ENCODE data around the gene SETD1A. TPM values are rescaled to one million over a fixed set of nuclear protein-coding genes. Genes with fewer than 3 reads are reported as not detected.

SETD1A gene
- total and polyA plus RNA-seq, 5 donors: 9.6 to 11.6 (median 10.2) TPM

DNA sequence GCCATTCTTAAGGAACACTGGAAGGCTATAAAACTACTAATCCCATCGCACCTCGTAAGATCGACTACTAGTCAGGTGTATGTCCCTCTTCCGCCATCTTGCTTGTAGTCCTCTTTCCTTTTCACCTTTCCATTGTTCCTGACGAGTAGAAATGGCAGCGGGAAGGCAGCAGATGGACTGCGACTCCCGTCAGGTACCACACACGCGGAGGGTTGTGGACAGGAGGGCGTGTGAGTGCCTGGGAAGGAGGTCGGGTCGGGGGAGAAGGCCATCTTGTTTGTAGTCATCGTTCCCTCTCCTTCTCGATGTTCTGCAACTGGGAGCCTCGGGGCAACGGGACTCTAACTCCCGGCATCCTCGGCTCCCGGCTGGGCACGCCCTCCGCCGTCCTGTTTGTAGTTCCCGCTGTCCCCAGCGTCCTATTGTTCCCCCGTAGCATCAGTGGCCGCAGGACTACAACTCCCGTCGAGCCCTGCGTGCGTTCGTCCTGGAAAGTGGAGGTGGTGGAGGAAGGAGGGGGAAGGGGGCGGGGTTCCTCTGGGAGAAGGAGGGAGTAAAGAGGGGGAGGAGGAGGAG lies 34.5 kb upstream of the SETD1A start:
- intact Hi-C loops (cut with DNase I): loop anchor here in 2 of 4 donors (5.0 to 10.0 kb wide), 2 partner anchors 78 to 81 kb away; no protein-coding TSS in a partner anchor
- Histone ChIP-seq H3K9me3 (ENCODE audit: control insufficient read depth, low read length) (no peaks in the 10 kb centered on the region), H3K27ac (ENCODE audit: low read length) (peak overlapping the region; percentile 94), H3K4me1 (ENCODE audit: control insufficient read depth, insufficient read depth, low read length) (no peaks in the 10 kb centered on the region), H3K4me3 (ENCODE audit: low read length) (peak overlapping the region; percentile 95), H3K27me3 (ENCODE audit: control insufficient read depth, insufficient read depth) (no peaks in the 10 kb centered on the region)
- WGBS: under 1% methylated on average over 32 of the region's 33 CpGs
- DNase-seq (peak; percentile 100), ATAC-seq (peak; percentile 88 to 89)

DNA sequence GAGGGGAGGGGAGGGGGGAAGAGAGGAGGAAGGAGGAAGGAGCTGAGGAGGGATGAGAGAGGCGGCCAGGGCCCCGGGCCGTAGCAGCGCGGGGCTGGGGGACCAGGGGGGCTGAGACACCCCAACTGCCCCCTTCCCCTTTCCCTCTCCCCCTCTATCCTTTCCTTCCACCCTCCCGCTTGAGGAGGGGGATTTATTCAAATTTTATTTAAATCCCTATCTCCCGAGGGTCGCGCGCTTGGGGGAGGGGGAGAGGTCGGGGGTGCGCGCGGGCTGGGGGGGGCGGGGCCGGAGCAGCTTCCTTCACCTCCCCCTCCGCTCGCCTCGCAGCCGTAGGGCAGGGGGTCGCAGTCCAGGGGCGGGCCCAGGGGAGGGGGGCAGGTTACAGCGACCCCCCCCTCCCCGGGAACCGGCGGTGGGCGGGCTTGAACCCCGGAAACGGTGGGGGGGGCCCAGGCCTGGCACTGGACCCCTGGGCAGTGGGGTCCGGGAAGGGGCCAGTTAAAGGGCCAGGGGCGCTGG lies 33.9 kb upstream of the SETD1A start, which contains the start of gene FBXL19:
Gene FBXL19 (plus strand): TSS at position 19 of the 522 bp plus-strand sequence. CDS start 2,183 bp downstream, outside the sequence.
- peak in 1 of 2 donors; percentile 0 for ATAC-seq
- peak within 1 kb of the TSS; percentile 94 for H3K27ac ChIP-seq (ENCODE audit: low read length)
- intact Hi-C loops (cut with DNase I): loop anchor here in 2 of 4 donors (5.0 to 10.0 kb wide), 2 partner anchors 79 to 81 kb away; no protein-coding TSS in a partner anchor

DNA sequence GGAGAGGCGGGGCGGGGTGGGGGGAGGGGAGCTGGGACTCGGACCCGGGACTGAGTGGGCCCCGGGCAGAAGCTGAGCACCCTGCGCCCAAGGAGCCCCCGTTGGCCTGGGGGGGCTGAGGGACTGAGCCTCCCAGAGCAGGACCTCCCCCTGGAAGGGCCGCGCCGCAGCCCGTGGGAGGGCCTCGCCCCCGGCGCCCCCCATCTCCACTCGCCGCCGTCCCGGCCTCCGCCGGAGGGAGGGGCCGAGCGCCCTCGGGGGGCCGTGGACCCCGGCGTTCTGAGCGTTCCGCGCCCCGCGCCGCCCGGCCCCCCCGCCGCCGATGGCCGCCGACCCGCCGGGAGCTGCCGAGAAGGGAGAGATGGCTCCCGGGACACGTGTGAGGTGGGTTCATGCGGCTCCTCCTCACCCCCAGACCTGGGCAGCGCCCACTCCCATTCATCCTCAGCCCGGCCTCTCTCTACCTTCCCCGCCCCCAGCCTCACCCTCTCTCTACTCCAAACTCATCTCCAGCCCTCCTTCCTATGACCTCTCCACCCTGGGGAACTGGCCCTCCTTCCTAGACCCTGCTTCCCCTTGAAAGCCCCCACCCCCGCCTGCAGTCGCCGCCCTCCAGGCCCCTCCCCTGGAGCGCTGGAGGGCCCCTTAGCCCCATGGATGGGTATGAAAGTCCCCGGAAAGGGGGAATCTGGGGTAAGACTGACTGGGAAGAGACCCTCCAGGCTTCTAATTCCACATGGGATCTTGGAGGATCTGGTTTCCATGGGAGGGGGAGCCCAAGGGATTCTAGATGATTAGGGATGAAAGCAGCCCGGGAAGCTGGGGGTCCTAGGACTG lies 33.3 kb upstream of the SETD1A start:
- DNase-seq (peak in 2 of 3 donors; percentile 75 to 84), ATAC-seq (no peak)
- WGBS: 3% methylated on average over 50 of the region's 53 CpGs
- intact Hi-C loops (cut with DNase I): loop anchor here in 2 of 4 donors (5.0 to 10.0 kb wide), 2 partner anchors 79 to 82 kb away; no protein-coding TSS in a partner anchor
- Histone ChIP-seq H3K27me3 (ENCODE audit: control insufficient read depth, insufficient read depth) (no peaks in the 10 kb centered on the region), H3K4me3 (ENCODE audit: low read length) (peak overlapping the region; percentile 95), H3K4me1 (ENCODE audit: control insufficient read depth, insufficient read depth, low read length) (no peaks in the 10 kb centered on the region), H3K27ac (ENCODE audit: low read length) (peak overlapping the region; percentile 16), H3K9me3 (ENCODE audit: control insufficient read depth, low read length) (no peaks in the 10 kb centered on the region)

More for the DNA sequence above, 33.9 kb upstream of the SETD1A start, which contains the start of gene FBXL19:
- peak; percentile 64 to 87 (median 80) for DNase-seq
- no peaks in the 10 kb centered on the region for H3K4me1 ChIP-seq (ENCODE audit: control insufficient read depth, insufficient read depth, low read length)
- H3K9me3 ChIP-seq (ENCODE audit: control insufficient read depth, low read length): no peaks in the 10 kb centered on the region
- no peaks in the 10 kb centered on the region for H3K27me3 ChIP-seq (ENCODE audit: control insufficient read depth, insufficient read depth)
- H3K4me3 ChIP-seq (ENCODE audit: low read length): peak within 1 kb of the TSS; percentile 95
- under 1% methylated on average over 31 of the region's 31 CpGs for WGBS

- no peak overlapping the region for H3K4me3 ChIP-seq (ENCODE audit: low read length)
- H3K4me1 ChIP-seq (ENCODE audit: control insufficient read depth, insufficient read depth, low read length): no peaks in the 10 kb centered on the region
- WGBS: 62% methylated on average over 11 of the region's 11 CpGs
- ATAC-seq (no peak), DNase-seq (peak in 1 of 3 donors; percentile 46)
- intact Hi-C loops (cut with DNase I): loop anchor here in 2 of 4 donors (5.0 to 10.0 kb wide), 2 partner anchors 80 to 83 kb away; no protein-coding TSS in a partner anchor
- H3K27me3 ChIP-seq (ENCODE audit: control insufficient read depth, insufficient read depth): no peaks in the 10 kb centered on the region
- H3K27ac ChIP-seq (ENCODE audit: low read length): no peak overlapping the region
- H3K9me3 ChIP-seq (ENCODE audit: control insufficient read depth, low read length): no peaks in the 10 kb centered on the region
Observed at GRCh38 chr16:30924913-30925631, 32.5 kb upstream of the SETD1A start.

DNA sequence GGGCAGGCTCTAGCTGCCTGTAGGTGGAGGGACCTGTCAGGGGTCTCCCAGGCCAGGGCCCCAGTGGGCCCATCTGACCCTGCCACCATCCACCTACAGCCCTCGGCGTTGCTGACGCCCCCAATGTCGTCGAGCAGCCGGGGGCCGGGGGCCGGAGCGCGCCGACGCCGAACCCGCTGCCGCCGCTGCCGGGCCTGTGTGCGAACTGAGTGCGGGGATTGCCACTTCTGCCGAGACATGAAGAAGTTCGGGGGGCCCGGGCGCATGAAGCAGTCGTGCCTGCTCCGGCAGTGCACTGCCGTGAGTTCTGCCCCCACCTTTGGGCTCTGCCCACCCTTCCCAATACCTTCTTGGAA lies 31.9 kb upstream of the SETD1A start:
- H3K4me3 ChIP-seq (ENCODE audit: low read length): no peak overlapping the region
- WGBS: 90% methylated on average over 26 of the region's 26 CpGs
- H3K27ac ChIP-seq (ENCODE audit: low read length): no peak overlapping the region
- no peaks in the 10 kb centered on the region for H3K9me3 ChIP-seq (ENCODE audit: control insufficient read depth, low read length)
- no peaks in the 10 kb centered on the region for H3K27me3 ChIP-seq (ENCODE audit: control insufficient read depth, insufficient read depth)
- H3K4me1 ChIP-seq (ENCODE audit: control insufficient read depth, insufficient read depth, low read length): no peaks in the 10 kb centered on the region
- DNase-seq (peak in 2 of 3 donors; percentile 52 to 68), ATAC-seq (no peak)
- intact Hi-C loops (cut with DNase I): loop anchor here in 1 of 4 donors (10.0 kb wide), 1 partner anchor 81 kb away; no protein-coding TSS in a partner anchor

GRCh38 chr16:30925995-30926811 lies 31.4 kb upstream of the SETD1A start:
- no peak overlapping the region for H3K4me3 ChIP-seq (ENCODE audit: low read length)
- intact Hi-C loops (cut with DNase I): loop anchor here in 1 of 4 donors (10.0 kb wide), 1 partner anchor 81 kb away; no protein-coding TSS in a partner anchor
- H3K27me3 ChIP-seq (ENCODE audit: control insufficient read depth, insufficient read depth): no peaks in the 10 kb centered on the region
- 63% methylated on average over 10 of the region's 10 CpGs for WGBS
- no peaks in the 10 kb centered on the region for H3K9me3 ChIP-seq (ENCODE audit: control insufficient read depth, low read length)
- peak in 2 of 3 donors; percentile 45 to 54 for DNase-seq
- no peaks in the 10 kb centered on the region for H3K4me1 ChIP-seq (ENCODE audit: control insufficient read depth, insufficient read depth, low read length)
- ATAC-seq: no peak
- H3K27ac ChIP-seq (ENCODE audit: low read length): no peak overlapping the region

DNA sequence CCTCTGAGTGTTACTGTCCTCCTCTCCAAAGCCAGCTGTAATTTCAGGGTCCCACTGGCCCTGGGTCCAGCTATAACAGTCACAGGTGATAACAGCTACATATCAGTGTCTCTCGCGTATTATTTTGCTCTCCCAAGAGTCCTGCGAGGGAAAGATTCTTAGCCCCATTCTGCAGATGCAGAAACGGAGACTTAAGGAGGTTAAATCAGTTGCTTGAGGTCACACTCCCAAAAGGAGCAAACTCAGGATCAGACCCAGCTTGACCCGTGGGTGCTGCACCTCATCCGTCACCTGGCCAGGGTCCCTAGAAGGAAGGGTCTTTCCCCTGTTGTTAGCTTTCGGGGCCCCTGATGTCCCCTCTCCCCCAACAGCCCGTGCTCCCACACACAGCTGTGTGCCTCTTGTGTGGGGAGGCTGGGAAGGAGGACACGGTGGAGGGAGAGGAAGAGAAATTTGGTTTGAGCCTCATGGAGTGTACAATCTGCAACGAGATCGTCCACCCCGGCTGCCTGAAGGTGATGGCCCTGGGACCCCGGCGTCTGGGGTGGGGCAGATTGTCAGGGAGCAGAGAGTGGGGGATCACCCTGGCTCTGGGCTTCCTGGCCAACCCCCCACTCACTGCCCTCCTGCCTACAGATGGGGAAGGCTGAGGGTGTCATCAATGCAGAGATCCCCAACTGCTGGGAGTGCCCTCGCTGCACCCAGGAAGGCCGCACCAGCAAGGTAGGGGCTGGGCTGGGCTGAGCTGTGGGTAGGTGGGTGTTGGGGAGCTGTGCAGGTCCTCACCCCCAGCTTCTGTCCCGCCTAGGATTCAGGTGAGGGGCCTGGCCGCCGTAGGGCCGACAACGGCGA lies 30.4 kb upstream of the SETD1A start:
- Histone ChIP-seq H3K27ac (ENCODE audit: low read length) (no peak overlapping the region), H3K4me1 (ENCODE audit: control insufficient read depth, insufficient read depth, low read length) (no peaks in the 10 kb centered on the region), H3K4me3 (ENCODE audit: low read length) (no peak overlapping the region), H3K27me3 (ENCODE audit: control insufficient read depth, insufficient read depth) (no peaks in the 10 kb centered on the region), H3K9me3 (ENCODE audit: control insufficient read depth, low read length) (no peaks in the 10 kb centered on the region)
- WGBS: 85% methylated on average over 22 of the region's 22 CpGs
- intact Hi-C loops (cut with DNase I): loop anchor here in 1 of 4 donors (10.0 kb wide), 1 partner anchor 82 kb away; no protein-coding TSS in a partner anchor
- peak in 2 of 3 donors; percentile 44 to 71 for DNase-seq
- ATAC-seq: no peak

DNA sequence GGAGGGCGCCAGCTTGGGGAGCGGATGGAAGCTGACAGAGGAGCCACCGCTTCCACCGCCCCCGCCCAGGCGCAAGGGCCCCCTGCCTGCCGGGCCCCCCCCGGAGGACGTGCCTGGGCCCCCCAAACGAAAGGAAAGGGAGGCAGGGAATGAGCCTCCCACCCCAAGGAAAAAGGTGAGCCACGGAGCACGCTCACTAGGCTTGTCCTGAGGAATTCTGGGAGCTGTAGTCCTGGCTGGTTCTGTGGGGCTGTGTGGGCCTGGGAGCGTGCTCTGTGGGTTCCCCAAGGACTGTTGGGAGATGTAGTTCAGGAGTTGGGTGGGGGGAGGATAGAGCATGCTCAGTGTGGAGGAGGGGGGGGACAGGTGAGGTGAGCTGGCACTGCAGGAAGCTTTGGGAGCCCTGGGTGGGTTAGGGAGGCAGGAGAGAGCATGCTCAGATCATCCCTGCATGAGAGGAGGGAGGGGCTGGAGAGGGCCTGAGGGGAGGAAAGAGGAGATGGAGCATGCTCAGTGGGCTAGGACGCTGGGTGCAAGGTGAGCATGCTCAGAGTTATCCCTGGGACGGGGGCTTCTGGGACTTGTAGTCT lies 29.7 kb upstream of the SETD1A start:
- intact Hi-C loops (cut with DNase I): loop anchor here in 1 of 4 donors (10.0 kb wide), 1 partner anchor 83 kb away; no protein-coding TSS in a partner anchor
- Histone ChIP-seq H3K27me3 (ENCODE audit: control insufficient read depth, insufficient read depth) (no peaks in the 10 kb centered on the region), H3K4me3 (ENCODE audit: low read length) (no peak overlapping the region), H3K27ac (ENCODE audit: low read length) (no peak overlapping the region), H3K4me1 (ENCODE audit: control insufficient read depth, insufficient read depth, low read length) (no peaks in the 10 kb centered on the region), H3K9me3 (ENCODE audit: control insufficient read depth, low read length) (no peaks in the 10 kb centered on the region)
- WGBS: 58% methylated on average over 15 of the region's 15 CpGs
- ATAC-seq: peak; percentile 5 to 23
- DNase-seq: peak in 2 of 3 donors; percentile 70 to 75

- DNase-seq: peak in 2 of 3 donors; percentile 54 to 65
- no peak overlapping the region for H3K27ac ChIP-seq (ENCODE audit: low read length)
- no peaks in the 10 kb centered on the region for H3K27me3 ChIP-seq (ENCODE audit: control insufficient read depth, insufficient read depth)
- 91% methylated on average over 11 of the region's 11 CpGs for WGBS
- ATAC-seq: no peak
- intact Hi-C loops (cut with DNase I): loop anchor here in 1 of 4 donors (10.0 kb wide), 1 partner anchor 84 kb away; no protein-coding TSS in a partner anchor
- H3K9me3 ChIP-seq (ENCODE audit: control insufficient read depth, low read length): no peaks in the 10 kb centered on the region
- H3K4me1 ChIP-seq (ENCODE audit: control insufficient read depth, insufficient read depth, low read length): no peaks in the 10 kb centered on the region
- H3K4me3 ChIP-seq (ENCODE audit: low read length): no peak overlapping the region
Observed at GRCh38 chr16:30928390-30928789, 29.2 kb upstream of the SETD1A start.
